Right lobe of liver (tissue), 4 donors: ENCODE measurements around the gene EML4.

Source experiments
- POLR2A ChIP-seq: fragments of 450-650 bp; IDR thresholded peaks from one replicate; pipeline ENCODE4 v1.6.1; 2017; ENCODE audit warnings: antibody characterized with exemption, mild to moderate bottlenecking
- TF ChIP-seq, protein P1 (sequence below), 4 donors: fragments of 200-600 bp in 3 of 4; fragments of 450-650 bp in 1 of 4; IDR thresholded peaks; one replicate each; pipeline versions ENCODE4 v1.5.1 to v1.8.0; 2016 to 2022; ENCODE audit warnings: antibody characterized with exemption in 4 of 4, mild to moderate bottlenecking in 2 of 4
- donor health status: DM: no; HTN: no; CAD: no.
- donor health status: DM: no; HTN: no; CAD: no.
- donor health status: DM: no; HTN: yes; CAD: no.

- TF ChIP-seq, protein P1, sequence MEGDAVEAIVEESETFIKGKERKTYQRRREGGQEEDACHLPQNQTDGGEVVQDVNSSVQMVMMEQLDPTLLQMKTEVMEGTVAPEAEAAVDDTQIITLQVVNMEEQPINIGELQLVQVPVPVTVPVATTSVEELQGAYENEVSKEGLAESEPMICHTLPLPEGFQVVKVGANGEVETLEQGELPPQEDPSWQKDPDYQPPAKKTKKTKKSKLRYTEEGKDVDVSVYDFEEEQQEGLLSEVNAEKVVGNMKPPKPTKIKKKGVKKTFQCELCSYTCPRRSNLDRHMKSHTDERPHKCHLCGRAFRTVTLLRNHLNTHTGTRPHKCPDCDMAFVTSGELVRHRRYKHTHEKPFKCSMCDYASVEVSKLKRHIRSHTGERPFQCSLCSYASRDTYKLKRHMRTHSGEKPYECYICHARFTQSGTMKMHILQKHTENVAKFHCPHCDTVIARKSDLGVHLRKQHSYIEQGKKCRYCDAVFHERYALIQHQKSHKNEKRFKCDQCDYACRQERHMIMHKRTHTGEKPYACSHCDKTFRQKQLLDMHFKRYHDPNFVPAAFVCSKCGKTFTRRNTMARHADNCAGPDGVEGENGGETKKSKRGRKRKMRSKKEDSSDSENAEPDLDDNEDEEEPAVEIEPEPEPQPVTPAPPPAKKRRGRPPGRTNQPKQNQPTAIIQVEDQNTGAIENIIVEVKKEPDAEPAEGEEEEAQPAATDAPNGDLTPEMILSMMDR (IDR thresholded peaks at IDR 0.05): no peak
- no peak for TF ChIP-seq POLR2A
These were observed 200.5 kb downstream of the EML4 start for GRCh38 chr2:42369532-42370229.
